Epithelial cell of prostate (primary cell): ENCODE measurements around the gene DGKG.

ENCODE experiments used
- DNase-seq: peaks from one replicate; pipeline ENCODE4 v3.0.0-alpha.2; 2011; ENCODE audit warnings: low read depth, low spot score
- H3K27ac ChIP-seq: fragments of 450-650 bp; 2 replicates; pipeline ENCODE4 v1.5.1; 2017; ENCODE audit warnings: mild to moderate bottlenecking

DGKG gene

GRCh38 chr3:186217820-186218164 lies 144.2 kb downstream of the DGKG start:
- no peak overlapping the region for H3K27ac ChIP-seq
- no peak for DNase-seq

DNA sequence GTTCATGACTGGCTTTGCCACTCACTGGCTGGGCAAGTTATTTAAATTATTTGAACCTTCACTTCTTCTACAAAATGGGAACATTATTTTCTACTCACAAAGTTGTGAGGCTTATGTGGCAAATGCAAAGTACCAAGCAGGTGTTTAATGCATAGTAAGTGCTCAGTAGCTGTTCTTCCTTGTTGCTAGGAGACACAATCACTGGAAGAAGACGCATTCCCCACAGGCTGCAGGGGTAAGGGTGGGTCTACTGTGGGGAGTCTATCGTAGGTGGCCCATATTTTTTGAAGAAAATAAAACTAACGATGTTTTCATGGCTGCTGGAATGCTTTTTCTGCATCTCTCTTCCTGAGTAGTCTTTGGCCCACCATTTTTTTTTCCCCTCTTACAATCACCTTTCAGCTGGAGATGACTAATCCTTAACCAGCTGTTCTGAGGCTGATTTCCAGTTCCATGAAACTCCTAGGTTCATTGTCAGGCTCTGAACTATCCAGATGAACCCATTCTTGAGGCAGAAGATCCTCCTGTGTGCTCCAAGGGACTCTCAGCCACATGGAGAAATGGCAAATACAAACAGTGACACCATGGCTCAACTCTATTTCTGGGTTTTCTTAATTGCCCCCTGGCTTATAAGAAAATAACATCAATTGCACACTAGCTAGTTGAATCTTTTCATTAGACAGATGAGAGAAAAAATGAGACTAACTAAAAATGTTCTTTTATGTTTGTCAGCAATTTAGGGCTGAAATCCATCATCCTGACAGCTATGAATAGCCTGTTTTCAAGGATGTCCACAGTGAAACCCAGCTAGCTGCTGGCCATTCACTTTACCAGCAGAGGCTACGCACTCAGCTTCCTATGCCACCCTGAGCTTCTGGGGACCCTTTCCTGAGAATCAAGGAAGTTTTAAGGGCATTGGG lies 144.9 kb downstream of the DGKG start:
- DNase-seq, result no peak
- H3K27ac ChIP-seq, result no peak overlapping the region

- DNase-seq, result no peak
- no peak overlapping the region for H3K27ac ChIP-seq
Measured at GRCh38 chr3:186214670-186215069, 147.4 kb downstream of the DGKG start.

- H3K27ac ChIP-seq, result no peak overlapping the region
- DNase-seq, result no peak
Measured at GRCh38 chr3:186213946-186214345, 148.1 kb downstream of the DGKG start.

DNA sequence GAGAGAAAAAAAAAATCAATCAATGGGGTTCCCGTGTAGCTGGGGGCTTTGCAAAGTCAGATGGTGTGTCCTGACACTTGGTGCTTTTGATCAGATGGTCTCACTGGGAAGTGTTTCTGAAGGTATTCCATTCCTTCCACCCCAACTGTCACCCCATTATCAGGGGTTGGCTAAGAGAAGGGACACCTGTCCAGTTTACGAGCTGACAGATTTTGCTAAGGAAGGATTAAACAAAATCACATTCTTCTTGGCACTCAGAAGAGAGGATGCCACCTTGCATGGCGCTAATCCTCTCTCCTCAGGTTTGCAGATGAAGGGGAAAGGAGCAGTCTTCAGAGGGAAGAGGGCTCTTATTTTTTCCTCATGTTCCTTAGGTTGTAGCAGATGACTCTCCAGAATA lies 149.4 kb downstream of the DGKG start:
- no peak for DNase-seq
- no peak overlapping the region for H3K27ac ChIP-seq

DNA sequence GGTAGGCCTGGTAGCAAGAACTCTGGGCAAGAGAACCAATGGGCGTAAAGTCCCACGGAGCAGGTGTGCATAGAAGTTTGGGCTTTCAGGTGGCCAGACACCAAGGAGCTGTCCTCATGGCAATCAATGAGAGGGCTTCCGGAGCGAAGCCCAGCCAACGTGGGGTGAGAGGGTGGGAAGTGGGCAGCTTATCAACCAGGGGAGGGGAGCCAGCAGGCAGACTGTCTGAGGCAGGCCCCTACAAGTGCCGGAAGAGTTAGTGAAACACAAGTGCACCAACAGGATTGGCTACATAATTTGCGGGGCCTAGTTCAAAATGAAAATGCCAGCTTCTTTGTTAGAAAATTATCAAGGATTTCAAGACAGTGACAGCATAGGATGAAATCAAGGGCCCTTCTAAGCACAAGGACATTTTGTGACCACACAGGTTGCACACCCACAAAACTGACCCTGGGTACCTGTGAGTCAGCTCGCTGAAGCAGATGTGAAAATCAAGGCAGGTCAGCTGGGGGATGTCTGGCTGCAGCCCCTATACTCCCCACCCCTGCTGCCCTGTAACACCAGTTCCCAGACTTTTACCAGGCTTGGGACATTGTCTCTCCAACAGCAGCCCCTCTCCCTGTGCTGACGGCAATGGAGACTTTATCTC lies 151.1 kb downstream of the DGKG start:
- H3K27ac ChIP-seq, result peak overlapping the region; percentile 34
- no peak for DNase-seq

DNA sequence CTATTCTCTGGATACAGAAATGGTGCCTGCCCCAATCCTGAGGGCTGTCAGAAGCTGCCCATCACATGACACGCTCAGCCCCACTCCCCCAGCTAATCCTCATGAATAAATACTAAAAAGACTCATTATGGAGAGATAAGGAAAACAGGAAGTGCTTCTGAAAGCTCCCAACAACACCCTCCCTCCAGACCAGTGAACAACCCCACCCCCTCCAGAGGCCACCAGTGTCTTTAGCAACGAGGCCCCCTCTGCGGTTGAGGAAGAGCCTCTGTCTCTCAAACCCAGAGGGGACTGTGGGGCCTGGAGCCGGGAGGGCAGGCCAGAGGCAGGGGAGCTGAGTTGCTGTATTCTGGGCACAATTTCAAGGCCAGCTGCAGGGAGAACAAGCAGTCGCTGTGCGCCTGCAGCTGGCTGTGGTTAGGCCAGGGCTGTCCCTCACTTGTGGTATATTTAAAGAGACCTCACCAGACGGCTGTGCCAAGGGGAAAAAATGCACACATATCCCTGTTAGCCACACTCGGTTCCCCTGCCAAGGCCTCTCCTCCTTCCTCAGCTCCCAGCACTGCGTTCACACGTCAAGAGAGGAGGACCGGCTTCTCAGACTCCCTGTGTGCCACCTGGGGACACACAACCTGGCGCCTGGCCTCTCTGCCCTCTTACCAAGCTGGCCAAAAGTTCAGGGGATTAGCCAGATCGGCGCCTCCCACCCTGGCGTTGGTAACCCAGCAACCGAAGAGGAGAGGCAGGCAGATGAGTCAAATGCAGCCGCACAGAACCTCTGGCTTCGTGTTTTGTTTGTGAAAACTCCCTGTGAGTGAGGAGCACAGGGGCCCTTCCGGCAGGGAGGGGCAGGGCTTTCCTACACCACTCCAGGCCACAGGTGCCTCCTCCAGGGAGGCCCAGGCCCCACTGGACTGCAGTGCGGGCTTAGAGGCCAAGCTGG lies 152.0 kb downstream of the DGKG start:
- H3K27ac ChIP-seq, result peak overlapping the region; percentile 34
- no peak for DNase-seq

- no peak for DNase-seq
Measured at GRCh38 chr3:186208296-186208989, 153.6 kb downstream of the DGKG start.

GRCh38 chr3:186207515-186207914 lies 154.5 kb downstream of the DGKG start:
- H3K27ac ChIP-seq, result no peak overlapping the region

More at GRCh38 chr3:186208296-186208989, 153.6 kb downstream of the DGKG start:
- H3K27ac ChIP-seq, result no peak overlapping the region

GRCh38 chr3:186200726-186201125 lies 161.3 kb downstream of the DGKG start:
- no peak overlapping the region for H3K27ac ChIP-seq
- no peak for DNase-seq

More at GRCh38 chr3:186207515-186207914, 154.5 kb downstream of the DGKG start:
- no peak for DNase-seq

- no peak for DNase-seq
- H3K27ac ChIP-seq, result no peak overlapping the region
Measured at GRCh38 chr3:186198442-186198841, 163.6 kb downstream of the DGKG start.

- no peak for DNase-seq
- no peak overlapping the region for H3K27ac ChIP-seq
Measured at GRCh38 chr3:186194451-186194811, 167.6 kb downstream of the DGKG start.

DNA sequence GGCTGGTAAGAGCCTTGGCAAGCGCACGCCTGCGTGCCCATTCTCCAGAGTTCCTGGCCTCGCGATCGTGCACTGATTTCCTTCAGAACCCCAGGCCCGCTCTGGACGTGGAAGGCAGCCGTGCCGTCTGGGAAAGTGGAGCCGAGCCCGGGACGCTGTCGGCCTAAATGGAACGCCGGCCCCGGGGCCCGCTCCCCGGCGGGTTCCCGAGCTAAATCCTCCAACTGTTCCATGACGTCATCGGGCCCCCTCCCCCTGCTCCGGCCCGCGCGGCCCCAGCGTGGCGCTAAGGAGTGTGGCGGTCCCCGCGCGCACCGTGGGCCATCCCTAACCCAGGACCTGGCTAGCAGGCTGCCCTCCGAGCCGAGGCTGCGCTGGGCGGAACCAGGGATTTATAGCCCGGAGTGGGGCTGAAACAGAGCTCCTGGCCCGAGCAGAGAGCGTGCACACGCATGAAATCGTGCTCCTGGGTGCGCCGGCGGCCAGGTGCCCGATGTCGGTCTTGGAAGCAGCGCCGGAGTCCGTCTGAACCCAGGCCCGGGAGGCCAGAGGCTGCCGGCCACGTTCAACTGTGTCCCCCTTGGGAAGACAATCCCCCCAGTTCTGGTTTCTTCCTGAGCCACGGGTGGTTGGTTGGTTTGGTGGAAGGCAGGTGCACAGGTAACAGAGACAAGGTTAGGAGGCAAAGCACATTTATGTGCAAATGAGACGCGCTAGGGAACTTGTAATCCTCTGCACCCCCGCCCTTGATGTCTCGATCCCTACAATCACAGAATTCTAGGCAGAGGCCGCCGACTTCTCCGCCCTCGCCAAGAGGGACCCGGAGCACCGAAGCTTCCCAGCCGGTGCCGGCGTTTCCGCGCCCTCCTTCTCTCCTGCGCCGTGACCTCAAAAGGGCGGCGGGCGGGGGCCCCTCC lies 168.2 kb downstream of the DGKG start:
- no peak for DNase-seq
- H3K27ac ChIP-seq, result no peak overlapping the region

DNA sequence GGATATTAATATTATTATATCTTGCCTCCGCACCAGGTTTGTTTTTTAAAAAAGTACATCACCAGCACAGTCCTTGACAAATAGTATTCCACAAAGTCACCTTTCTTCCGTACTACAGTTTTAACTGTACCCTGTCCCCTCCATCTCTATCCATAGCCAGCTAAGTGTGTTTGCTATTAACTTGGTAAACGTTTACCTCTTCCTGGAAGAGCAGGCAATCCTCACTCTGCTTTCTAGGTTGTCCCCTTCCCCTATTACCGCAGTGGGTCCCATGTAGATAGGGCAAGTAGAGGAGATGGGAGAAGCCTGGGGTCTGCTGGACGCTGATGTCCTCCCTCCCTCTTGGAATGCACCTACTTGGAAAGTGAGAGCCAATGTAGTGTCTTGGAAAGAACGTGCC lies 169.2 kb downstream of the DGKG start:
- H3K27ac ChIP-seq, result no peak overlapping the region
- DNase-seq, result no peak

DNA sequence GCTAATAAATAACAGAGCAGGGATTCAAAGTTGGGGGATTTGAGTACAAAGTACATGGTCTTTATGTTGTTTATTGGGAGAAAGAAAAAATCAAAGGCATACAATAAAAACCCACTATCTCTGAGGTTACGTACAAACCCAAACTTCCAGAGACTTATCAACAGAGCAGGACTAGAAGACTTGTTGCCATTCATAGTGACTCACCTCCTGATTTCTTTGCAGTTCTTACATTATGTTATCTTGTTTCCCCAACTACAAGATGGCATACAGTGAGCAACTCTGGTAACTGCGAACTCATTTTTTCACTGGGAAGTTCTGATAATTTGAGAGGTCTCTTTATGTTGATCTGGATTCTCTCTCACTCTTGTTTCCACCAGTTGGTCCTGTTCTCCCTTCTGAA lies 172.5 kb downstream of the DGKG start:
- H3K27ac ChIP-seq, result no peak overlapping the region
- no peak for DNase-seq

DNA sequence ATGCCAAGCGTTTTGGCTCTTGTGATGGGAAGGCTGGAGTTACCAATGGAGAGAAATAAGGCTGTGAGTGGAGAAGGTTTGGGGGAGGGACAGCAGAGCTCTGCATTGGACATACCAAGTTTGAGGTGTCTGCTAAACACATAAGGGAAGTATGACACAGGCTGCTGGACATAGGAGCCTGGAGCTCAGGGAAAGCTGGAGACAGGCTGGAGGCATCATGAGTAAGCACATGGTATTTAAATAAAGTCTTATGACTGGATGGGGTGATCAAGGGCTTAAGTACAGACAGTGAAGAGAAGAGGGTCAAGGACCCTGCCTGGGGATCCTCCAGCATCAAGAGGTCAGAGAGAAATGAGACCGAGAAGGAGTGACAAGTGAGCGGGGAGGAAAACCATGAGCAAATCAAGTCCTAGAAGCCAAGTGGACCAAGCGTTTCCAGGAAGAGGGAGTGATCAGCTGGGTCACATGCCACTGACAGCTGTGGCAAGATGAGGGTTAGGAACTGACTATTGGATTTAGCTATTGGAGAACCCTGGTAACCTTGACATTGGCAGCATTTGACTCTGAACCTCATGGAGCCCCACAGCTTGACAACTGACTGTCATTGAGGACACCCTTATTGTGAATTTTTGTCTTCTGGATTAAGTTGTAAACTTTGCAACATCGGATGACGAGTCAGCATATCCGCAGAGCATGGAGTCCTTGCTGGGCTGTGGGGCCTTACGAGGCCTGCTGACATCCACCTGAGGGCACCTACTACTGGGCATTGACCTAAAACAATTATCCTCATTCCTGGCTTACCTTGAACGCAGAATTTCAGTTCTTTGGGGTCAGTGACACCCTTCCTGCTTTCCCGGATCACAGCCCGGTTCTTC lies 174.4 kb downstream of the DGKG start:
- no peak overlapping the region for H3K27ac ChIP-seq
- no peak for DNase-seq

DNA sequence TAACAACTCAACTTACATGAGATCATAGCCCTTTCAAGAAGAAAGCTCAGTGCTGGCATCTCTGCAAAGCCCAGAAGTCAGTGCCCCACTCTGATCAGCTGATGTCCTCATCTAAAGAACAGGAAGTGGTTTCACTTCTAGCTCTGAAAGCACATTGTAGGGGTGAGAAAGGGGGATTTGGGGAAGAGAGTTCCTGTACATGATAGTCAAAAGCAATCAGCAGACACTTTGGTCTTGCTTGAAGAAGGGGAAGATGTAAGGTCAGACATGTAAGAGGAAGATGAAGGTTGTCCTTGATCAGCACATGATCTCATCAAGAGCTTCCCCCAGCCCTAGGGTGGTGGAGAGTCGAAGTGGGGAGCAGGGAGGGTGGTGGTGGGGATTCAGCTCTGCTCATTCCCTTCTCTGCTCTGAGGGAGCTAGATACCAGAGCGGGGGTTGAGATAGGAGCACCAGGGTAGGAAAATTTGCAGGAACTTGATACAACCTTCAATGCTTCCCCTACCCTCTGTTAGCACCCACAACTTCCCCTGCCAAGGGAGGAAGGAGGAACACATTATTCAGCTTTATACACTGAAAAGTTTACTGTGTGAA lies 176.7 kb downstream of the DGKG start:
- no peak for DNase-seq
- H3K27ac ChIP-seq, result no peak overlapping the region

- H3K27ac ChIP-seq, result no peak overlapping the region
- DNase-seq, result no peak
Measured at GRCh38 chr3:186184021-186184420, 178.0 kb downstream of the DGKG start.
